OCI-LY3 (cell line): ENCODE measurements around the gene LSR.

Experiments
- H2AFZ ChIP-seq: fragments of 200-600, 300-600 bp; shearing (Covaris generic); 2 replicates; pipeline ENCODE4 v1.6.0; 2014; ENCODE audit warnings: antibody characterized with exemption, low read depth, low read length
- H3K27ac ChIP-seq: fragments of 200-600, 300-600 bp; sonication (generic); 2 replicates; pipeline ENCODE4 v1.5.1; 2014; ENCODE audit warnings: mild to moderate bottlenecking, low read length, moderate library complexity, mixed read lengths
- H3K27me3 ChIP-seq: fragments of 200-600, 300-600 bp; sonication (generic); 2 replicates; pipeline ENCODE4 v1.6.1; 2014; ENCODE audit warnings: low read depth, low read length, mixed read lengths
- H3K36me3 ChIP-seq: fragments of 200-600, 300-600 bp; sonication (generic); replicated peaks from 2 replicates; pipeline ENCODE3; 2014; ENCODE audit warnings: low read depth, low read length, mixed read lengths
- H3K4me1 ChIP-seq: fragments of 300-600, 200-600 bp; sonication (generic); 2 replicates; pipeline ENCODE4 v1.6.1; 2014; ENCODE audit warnings: low read length, mixed read lengths
- H3K4me2 ChIP-seq: fragments of 200-600, 300-600 bp; sonication (generic); 2 replicates; pipeline ENCODE4 v1.6.1; 2014; ENCODE audit warnings: low read length, mixed read lengths
- H3K4me3 ChIP-seq: fragments of 300-600, 200-600 bp; sonication (generic); 2 replicates; pipeline ENCODE4 v1.5.1; 2014; ENCODE audit warnings: antibody characterized with exemption, mild to moderate bottlenecking, low read length, moderate library complexity
- H3K79me2 ChIP-seq: fragments of 300-600, 200-600 bp; shearing (Covaris generic); 2 replicates; pipeline ENCODE4 v1.6.1; 2014; ENCODE audit warnings: mild to moderate bottlenecking, low read length, mixed read lengths
- H3K9ac ChIP-seq: fragments of 300-600, 200-600 bp; shearing (Covaris generic); 2 replicates; pipeline ENCODE4 v1.6.0; 2014; ENCODE audit warnings: mild to moderate bottlenecking, low read length, moderate library complexity
- H3K9me3 ChIP-seq: fragments of 200-600, 300-600 bp; shearing (Covaris generic); 2 replicates; pipeline ENCODE4 v1.6.1; 2014; ENCODE audit warnings: low read length, mixed read lengths; ENCODE audit not compliant: insufficient read depth
- H4K20me1 ChIP-seq: fragments of 200-600, 300-600 bp; sonication (generic); 2 replicates; pipeline ENCODE4 v1.6.1; 2016; ENCODE audit warnings: low read length, mixed read lengths; ENCODE audit not compliant: insufficient read depth
- CTCF ChIP-seq: fragments of 200-600, 300-600 bp; sonication (generic); IDR thresholded peaks from 2 replicates; pipeline ENCODE4 v1.5.1; 2014; ENCODE audit warnings: antibody characterized with exemption, low read length, low read depth
- EZH2phosphoT487 ChIP-seq: fragments of 200-600 bp; shearing (Covaris generic); IDR thresholded peaks from 2 replicates; pipeline ENCODE4 v1.6.1; 2018; ENCODE audit warnings: antibody characterized with exemption, mixed run types, low read depth

The LSR gene

GRCh38 chr19:35303357-35303915 lies 54.6 kb downstream of the LSR start:
- Histone ChIP-seq H3K27ac (no peak overlapping the region), H3K4me2 (no peak overlapping the region)
- no peak for TF ChIP-seq EZH2phosphoT487
- no peak for TF ChIP-seq CTCF

DNA sequence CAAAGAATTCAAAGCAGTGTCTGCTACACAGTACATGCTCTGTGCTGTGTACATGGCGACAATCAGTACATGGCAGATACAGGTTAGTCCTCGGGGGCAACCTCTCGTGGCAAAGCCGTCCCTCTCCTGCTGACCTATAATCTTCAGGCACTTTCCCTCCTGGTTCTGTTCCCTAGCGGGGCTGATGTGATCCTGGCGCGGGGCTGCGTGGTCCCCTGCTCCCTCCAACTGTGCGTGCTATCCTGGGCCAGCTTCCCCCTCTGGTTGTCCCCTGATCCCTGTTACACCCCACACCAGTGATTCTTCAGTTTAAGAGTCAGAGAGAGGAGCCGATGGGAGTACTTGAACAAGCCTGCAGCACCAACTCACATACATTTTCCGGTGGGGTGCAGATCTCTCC lies 55.2 kb downstream of the LSR start:
- H3K4me3 ChIP-seq, result no peak overlapping the region
- no peaks in the 10 kb centered on the region for H3K36me3 ChIP-seq
- H3K9ac ChIP-seq, result no peak overlapping the region
- TF ChIP-seq CTCF, result no peak
- no peak for TF ChIP-seq EZH2phosphoT487
- H3K9me3 ChIP-seq, result no peaks in the 10 kb centered on the region
- no peak overlapping the region for H3K4me2 ChIP-seq
- no peaks in the 10 kb centered on the region for H3K79me2 ChIP-seq
- no peaks in the 10 kb centered on the region for H3K27me3 ChIP-seq
- no peak overlapping the region for H3K27ac ChIP-seq
- H2AFZ ChIP-seq, result no peak overlapping the region
- H3K4me1 ChIP-seq, result no peaks in the 10 kb centered on the region
- no peaks in the 10 kb centered on the region for H4K20me1 ChIP-seq

More at GRCh38 chr19:35303357-35303915, 54.6 kb downstream of the LSR start:
- Histone ChIP-seq H3K4me3 (no peak overlapping the region), H3K79me2 (no peaks in the 10 kb centered on the region), H3K9ac (no peak overlapping the region), H3K36me3 (no peaks in the 10 kb centered on the region), H4K20me1 (no peaks in the 10 kb centered on the region), H3K9me3 (no peaks in the 10 kb centered on the region), H3K27me3 (no peaks in the 10 kb centered on the region), H2AFZ (no peak overlapping the region), H3K4me1 (no peaks in the 10 kb centered on the region)

GRCh38 chr19:35305181-35305580 lies 56.4 kb downstream of the LSR start:
- no peaks in the 10 kb centered on the region for H3K36me3 ChIP-seq
- no peaks in the 10 kb centered on the region for H3K27me3 ChIP-seq
- no peak overlapping the region for H3K27ac ChIP-seq
- H3K9ac ChIP-seq, result no peak overlapping the region
- TF ChIP-seq EZH2phosphoT487 (no peak), CTCF (no peak)
- H4K20me1 ChIP-seq, result no peaks in the 10 kb centered on the region
- H3K4me1 ChIP-seq, result no peaks in the 10 kb centered on the region
- H3K9me3 ChIP-seq, result no peaks in the 10 kb centered on the region
- H3K4me3 ChIP-seq, result no peak overlapping the region
- no peak overlapping the region for H2AFZ ChIP-seq
- no peaks in the 10 kb centered on the region for H3K79me2 ChIP-seq
- no peak overlapping the region for H3K4me2 ChIP-seq

DNA sequence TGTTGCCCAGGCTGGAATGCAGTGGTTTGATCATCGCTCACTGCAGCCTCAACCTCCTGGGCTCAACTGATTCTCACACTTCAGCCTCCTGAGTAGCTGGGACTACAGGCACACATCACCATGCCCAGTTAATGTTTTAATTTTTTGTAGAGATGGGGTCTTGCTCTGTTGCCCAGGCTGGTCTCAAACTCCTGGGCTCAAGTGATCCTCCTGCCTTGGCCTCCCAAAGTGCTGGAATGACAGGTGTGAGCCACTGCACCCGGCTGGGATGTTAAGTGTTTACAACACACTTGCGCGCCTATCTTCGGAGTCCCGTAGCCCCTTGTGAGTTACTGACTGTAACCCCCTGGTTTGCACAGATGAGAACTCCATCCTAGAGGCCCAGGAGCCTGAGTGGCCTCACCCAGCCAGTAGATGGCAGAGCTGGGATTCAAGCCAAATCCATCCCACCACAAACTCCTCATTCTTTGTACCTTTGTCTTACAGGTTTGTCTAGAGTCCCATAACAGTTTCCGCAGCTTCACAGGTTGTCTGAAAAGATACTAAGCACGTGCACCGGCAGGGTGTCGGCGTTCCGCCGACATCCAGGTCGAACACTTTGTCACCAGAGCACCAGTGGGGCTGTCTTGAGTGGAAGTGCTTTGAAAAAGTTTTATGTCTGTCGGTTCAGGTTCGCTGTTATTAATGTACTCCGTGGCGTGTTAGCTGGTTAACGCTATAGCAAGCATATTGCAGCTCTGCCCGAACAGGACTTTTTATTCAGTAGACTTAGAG lies 57.9 kb downstream of the LSR start:
- H4K20me1 ChIP-seq, result no peaks in the 10 kb centered on the region
- no peak overlapping the region for H3K9ac ChIP-seq
- no peak overlapping the region for H3K27ac ChIP-seq

More for the DNA sequence above, 57.9 kb downstream of the LSR start:
- H3K4me1 ChIP-seq, result no peaks in the 10 kb centered on the region
- H3K36me3 ChIP-seq, result no peaks in the 10 kb centered on the region
- H3K9me3 ChIP-seq, result no peaks in the 10 kb centered on the region
- no peaks in the 10 kb centered on the region for H3K27me3 ChIP-seq
- no peak overlapping the region for H3K4me3 ChIP-seq
- TF ChIP-seq CTCF (peak; percentile 59), EZH2phosphoT487 (no peak)
- H3K4me2 ChIP-seq, result no peak overlapping the region
- H2AFZ ChIP-seq, result no peak overlapping the region
- no peaks in the 10 kb centered on the region for H3K79me2 ChIP-seq
